ENCODE measurements around the gene ZER1.

- no peak for TF ChIP-seq CTCF (conservative IDR thresholded peaks at IDR 0.05 in 1 of 2, IDR thresholded peaks at IDR 0.05 in 1 of 2; ENCODE audit: extremely low read depth in 1 of 2, insufficient read depth in 1 of 2, low read depth in 1 of 2, low read length in 2 of 2)
- TF ChIP-seq EZH2 (IDR thresholded peaks at IDR 0.05; ENCODE audit: borderline replicate concordance, low read length) = no peak
Observed at GRCh38 chr9:128743421-128743820, 28.3 kb downstream of the ZER1 start.

All from mammary epithelial cell (primary cell).